Measurements from ENCODE around the gene ENGASE.

DNA sequence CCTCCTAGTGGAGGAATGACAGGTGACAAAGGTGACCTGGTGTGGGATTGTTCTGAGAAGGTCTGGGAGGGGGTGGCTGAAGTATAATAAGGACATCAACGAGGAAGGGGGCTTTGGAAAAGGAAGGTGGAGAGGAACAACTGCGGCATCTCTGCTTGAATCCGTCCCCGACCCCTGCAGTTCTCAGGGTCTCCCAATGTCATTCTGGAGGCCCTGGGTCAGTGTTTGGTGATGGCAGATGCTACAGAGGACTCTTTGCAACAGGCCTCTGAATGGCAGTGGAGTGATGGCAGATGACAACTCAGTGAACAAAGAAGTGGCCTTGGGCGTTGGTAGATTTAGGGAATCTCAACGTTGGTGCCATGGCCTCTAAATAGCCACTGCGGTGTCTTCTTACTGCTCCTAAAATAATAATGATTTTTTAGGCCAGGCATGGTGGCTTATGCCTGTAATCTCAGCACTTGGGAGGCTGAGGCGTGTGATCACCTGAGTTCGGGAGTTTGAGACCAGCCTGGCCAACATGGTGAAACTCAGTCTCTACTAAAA is 1.3 kb downstream of the ENGASE start:
- TF ChIP-seq EZH2phosphoT487 (IDR thresholded peaks at IDR 0.05; ENCODE audit: insufficient read depth, low read depth) (no peak), EZH2 (IDR thresholded peaks at IDR 0.05; ENCODE audit: insufficient read depth, poor library complexity, severe bottlenecking) (no peak)
